Hindlimb muscle (tissue), 1 donor: Measurements from ENCODE around the gene ARG2. TPM values are rescaled to one million over a fixed set of nuclear protein-coding genes. Genes with fewer than 3 reads are reported as not detected.

Experiments used
- DNase-seq: peaks from one replicate; pipeline ENCODE4 v3.0.0-alpha.2; 2013
- polyA plus RNA-seq: library from polyadenylated mRNA; unstranded; fragments of 120-200 nt; gene quantifications from one replicate; pipeline ENCODE4 v1.2.1, GENCODE V29; 2013; ENCODE audit not compliant: insufficient read length

The ARG2 gene
- polyA plus RNA-seq, 1 donor: 2.1 TPM

GRCh38 chr14:67694791-67695393 lies 75.2 kb downstream of the ARG2 start:
- DNase-seq: peak; percentile 81

GRCh38 chr14:67695394-67695949 lies 75.8 kb downstream of the ARG2 start, which contains the start of gene RDH11:
TSS of gene RDH11 (minus strand) at chr14:67695764. CDS start at chr14:67695703, 61 bp downstream.
- DNase-seq: peak; percentile 89

- DNase-seq: no peak
Measured at GRCh38 chr14:67697006-67697405, 77.3 kb downstream of the ARG2 start.

GRCh38 chr14:67698179-67698578 lies 78.5 kb downstream of the ARG2 start:
- DNase-seq: no peak

Other genes starting within 250 kb of the ARG2 start
- gene PLEK2, start 207.8 kb upstream of the ARG2 start, polyA plus RNA-seq: 0.62 TPM
- 0.31 TPM for gene TMEM229B, start 131.2 kb upstream of the ARG2 start, polyA plus RNA-seq
- 2.0 TPM for gene PLEKHH1, start 86.6 kb upstream of the ARG2 start, polyA plus RNA-seq
- gene PIGH, start 19.7 kb upstream of the ARG2 start, polyA plus RNA-seq: 14.6 TPM
- 70.8 TPM for gene VTI1B, start 54.7 kb downstream of the ARG2 start, polyA plus RNA-seq
- 40.9 TPM for gene RDH11, start 75.8 kb downstream of the ARG2 start, polyA plus RNA-seq
- 1.2 TPM for gene RDH12, start 82.0 kb downstream of the ARG2 start, polyA plus RNA-seq
- 17.8 TPM for gene ZFYVE26, start 196.7 kb downstream of the ARG2 start, polyA plus RNA-seq
- gene RAD51B, start 199.9 kb downstream of the ARG2 start, polyA plus RNA-seq: 10.2 TPM